Measurements from ENCODE around the gene LGALSL. TPM values are rescaled to one million over a fixed set of nuclear protein-coding genes. Genes with fewer than 3 reads are reported as not detected.
"Not testable (repeated sequence)": the region's sequence is repeated elsewhere in the genome, so short reads cannot be mapped to it uniquely, and the experiment has no call there.

The LGALSL gene
- total RNA-seq, 1 donor from 2014 or later = 13.0 TPM

- H3K9me3 ChIP-seq = no peaks in the 10 kb centered on the region
- intact Hi-C loops (cut with DNase I) = no loop called here
- TF ChIP-seq POLR2A (IDR thresholded peaks at IDR 0.05) (no peak), POLR2AphosphoS5 (IDR thresholded peaks at IDR 0.05; ENCODE audit: insufficient read depth in 1 of 2, low read depth in 1 of 2) (no peak), CTCF (IDR thresholded peaks at IDR 0.05) (no peak)
- DNase-seq (ENCODE audit: extremely low spot score in 2 of 2) = no peak
- H3K27me3 ChIP-seq = no peaks in the 10 kb centered on the region
- no peaks in the 10 kb centered on the region for H3K4me1 ChIP-seq
- H3K4me3 ChIP-seq = no peak overlapping the region
- no peak overlapping the region for H3K27ac ChIP-seq
- no peaks in the 10 kb centered on the region for H3K36me3 ChIP-seq
Measured at GRCh38 chr2:64440843-64441242, 13.1 kb upstream of the LGALSL start.

GRCh38 chr2:64442277-64442676 is 11.7 kb upstream of the LGALSL start:
- Histone ChIP-seq H3K9me3 (no peaks in the 10 kb centered on the region), H3K4me1 (no peaks in the 10 kb centered on the region), H3K4me3 (no peak overlapping the region), H3K27me3 (no peaks in the 10 kb centered on the region), H3K27ac (no peak overlapping the region), H3K36me3 (no peaks in the 10 kb centered on the region)
- intact Hi-C loops (cut with DNase I) = no loop called here
- no peak for DNase-seq (ENCODE audit: extremely low spot score in 2 of 2)
- no peak for TF ChIP-seq CTCF (IDR thresholded peaks at IDR 0.05)
- TF ChIP-seq POLR2A (IDR thresholded peaks at IDR 0.05) = no peak
- TF ChIP-seq POLR2AphosphoS5 (IDR thresholded peaks at IDR 0.05; ENCODE audit: insufficient read depth in 1 of 2, low read depth in 1 of 2) = no peak

- no peaks in the 10 kb centered on the region for H3K27me3 ChIP-seq
- no peak for DNase-seq (ENCODE audit: extremely low spot score in 2 of 2)
- peaks cover 4% of the 10 kb centered on the region for H3K4me1 ChIP-seq
- no peak overlapping the region for H3K4me3 ChIP-seq
- H3K27ac ChIP-seq = no peak overlapping the region
- intact Hi-C loops (cut with DNase I) = no loop called here
- no peaks in the 10 kb centered on the region for H3K9me3 ChIP-seq
- no peak for TF ChIP-seq POLR2AphosphoS5 (IDR thresholded peaks at IDR 0.05; ENCODE audit: insufficient read depth in 1 of 2, low read depth in 1 of 2)
- no peaks in the 10 kb centered on the region for H3K36me3 ChIP-seq
Measured at GRCh38 chr2:64442801-64443429, 11.0 kb upstream of the LGALSL start.

GRCh38 chr2:64445970-64446369 is 8.0 kb upstream of the LGALSL start:
- H3K27ac ChIP-seq; H3K4me1 ChIP-seq; H3K36me3 ChIP-seq; H3K9me3 ChIP-seq; DNase-seq (ENCODE audit: extremely low spot score in 2 of 2); H3K4me3 ChIP-seq; intact Hi-C loops (cut with DNase I); H3K27me3 ChIP-seq: not testable (repeated sequence)

- DNase-seq (ENCODE audit: extremely low spot score in 2 of 2) = no peak
- H3K4me3 ChIP-seq = no peak overlapping the region
- no peak overlapping the region for H3K27ac ChIP-seq
- H3K27me3 ChIP-seq = no peaks in the 10 kb centered on the region
- peaks cover 10% of the 10 kb centered on the region for H3K4me1 ChIP-seq
- TF ChIP-seq POLR2A (IDR thresholded peaks at IDR 0.05) (no peak), CTCF (IDR thresholded peaks at IDR 0.05) (no peak), POLR2AphosphoS5 (IDR thresholded peaks at IDR 0.05; ENCODE audit: insufficient read depth in 1 of 2, low read depth in 1 of 2) (no peak)
- no peaks in the 10 kb centered on the region for H3K36me3 ChIP-seq
- no peaks in the 10 kb centered on the region for H3K9me3 ChIP-seq
- intact Hi-C loops (cut with DNase I) = no loop called here
Measured at GRCh38 chr2:64447317-64448040, 6.5 kb upstream of the LGALSL start.

GRCh38 chr2:64448041-64448426 is 5.9 kb upstream of the LGALSL start:
- H3K36me3 ChIP-seq = no peaks in the 10 kb centered on the region
- H3K4me1 ChIP-seq = peaks cover 15% of the 10 kb centered on the region
- DNase-seq (ENCODE audit: extremely low spot score in 2 of 2) = no peak
- H3K4me3 ChIP-seq = no peak overlapping the region
- TF ChIP-seq POLR2AphosphoS5 (IDR thresholded peaks at IDR 0.05; ENCODE audit: insufficient read depth in 1 of 2, low read depth in 1 of 2) = no peak
- TF ChIP-seq POLR2A (IDR thresholded peaks at IDR 0.05) = no peak
- TF ChIP-seq CTCF (IDR thresholded peaks at IDR 0.05) = no peak
- no peaks in the 10 kb centered on the region for H3K9me3 ChIP-seq
- H3K27me3 ChIP-seq = no peaks in the 10 kb centered on the region
- intact Hi-C loops (cut with DNase I) = no loop called here
- H3K27ac ChIP-seq = no peak overlapping the region

All from vagina (tissue), 2 donors.